ENCODE results near the gene CLNK. TPM values are rescaled to one million over a fixed set of nuclear protein-coding genes. Genes with fewer than 3 reads are reported as not detected.
A peak's percentile ranks its signal among the peaks of the same experiment; 100 is the strongest.

The CLNK gene
- total and polyA plus RNA-seq, 4 donors: 0.04 to 0.57 (median 0.14) TPM; not detected in 1

DNA sequence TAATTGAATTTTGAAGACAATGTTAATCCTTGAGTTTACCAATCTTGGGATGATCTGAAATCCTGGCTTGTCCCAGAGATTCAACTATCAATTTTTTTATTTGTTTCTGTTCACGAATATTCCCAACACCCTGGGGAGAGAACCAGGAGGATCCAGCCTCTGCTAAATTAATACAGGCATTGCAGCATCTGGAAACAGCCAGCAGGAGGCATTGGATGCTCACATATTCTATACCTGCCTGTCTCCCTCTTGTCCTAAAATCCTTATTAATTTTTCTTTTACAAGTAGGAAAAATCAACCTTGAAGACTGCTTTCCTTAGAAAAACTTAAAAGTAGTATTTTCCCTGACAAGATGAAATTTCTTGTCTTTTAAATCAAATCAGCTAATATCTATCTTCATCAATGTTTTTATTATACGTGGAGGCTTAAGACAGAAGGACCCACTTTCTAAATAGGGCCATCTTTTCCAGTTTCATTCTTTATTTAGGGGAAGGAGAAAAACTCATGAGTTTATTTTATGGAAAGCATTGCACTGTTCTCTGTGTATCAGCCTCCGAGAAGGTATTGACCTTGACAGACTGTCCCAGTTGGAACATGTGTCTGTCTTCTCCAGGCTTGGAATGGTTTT lies 102.4 kb downstream of the CLNK start:
- Histone ChIP-seq H3K27me3 (ENCODE audit: control insufficient read depth in 3 of 3, insufficient read depth in 3 of 3, low read length in 2 of 3) (no peaks in the 10 kb centered on the region), H3K27ac (ENCODE audit: low read depth in 1 of 2, low read length in 1 of 2) (no peak overlapping the region), H3K4me3 (no peak overlapping the region), H3K36me3 (ENCODE audit: control insufficient read depth in 4 of 4, insufficient read depth in 4 of 4, low read length in 4 of 4) (no peaks in the 10 kb centered on the region), H3K9ac (ENCODE audit: insufficient read depth in 1 of 2, low read length in 2 of 2) (no peak overlapping the region), H3K4me1 (ENCODE audit: control insufficient read depth in 5 of 5, insufficient read depth in 5 of 5, low read length in 5 of 5) (peaks cover 0 to 8% (median 2%) of the 10 kb centered on the region in 5 donors), H3K9me3 (ENCODE audit: control insufficient read depth in 4 of 4, insufficient read depth in 3 of 4, low read length in 3 of 4) (no peaks in the 10 kb centered on the region)
- WGBS, 2 donors: 56 to 69% methylated on average over 3 of the region's 3 CpGs
- TF ChIP-seq, protein P1, sequence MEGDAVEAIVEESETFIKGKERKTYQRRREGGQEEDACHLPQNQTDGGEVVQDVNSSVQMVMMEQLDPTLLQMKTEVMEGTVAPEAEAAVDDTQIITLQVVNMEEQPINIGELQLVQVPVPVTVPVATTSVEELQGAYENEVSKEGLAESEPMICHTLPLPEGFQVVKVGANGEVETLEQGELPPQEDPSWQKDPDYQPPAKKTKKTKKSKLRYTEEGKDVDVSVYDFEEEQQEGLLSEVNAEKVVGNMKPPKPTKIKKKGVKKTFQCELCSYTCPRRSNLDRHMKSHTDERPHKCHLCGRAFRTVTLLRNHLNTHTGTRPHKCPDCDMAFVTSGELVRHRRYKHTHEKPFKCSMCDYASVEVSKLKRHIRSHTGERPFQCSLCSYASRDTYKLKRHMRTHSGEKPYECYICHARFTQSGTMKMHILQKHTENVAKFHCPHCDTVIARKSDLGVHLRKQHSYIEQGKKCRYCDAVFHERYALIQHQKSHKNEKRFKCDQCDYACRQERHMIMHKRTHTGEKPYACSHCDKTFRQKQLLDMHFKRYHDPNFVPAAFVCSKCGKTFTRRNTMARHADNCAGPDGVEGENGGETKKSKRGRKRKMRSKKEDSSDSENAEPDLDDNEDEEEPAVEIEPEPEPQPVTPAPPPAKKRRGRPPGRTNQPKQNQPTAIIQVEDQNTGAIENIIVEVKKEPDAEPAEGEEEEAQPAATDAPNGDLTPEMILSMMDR (IDR thresholded peaks at IDR 0.05; ENCODE audit: control extremely low read depth, extremely low read depth): peak; percentile 70
- DNase-seq (peak; percentile 46 to 81 (median 72)), ATAC-seq (ENCODE audit: insufficient read depth, low FRiP score) (peak; percentile 67)

DNA sequence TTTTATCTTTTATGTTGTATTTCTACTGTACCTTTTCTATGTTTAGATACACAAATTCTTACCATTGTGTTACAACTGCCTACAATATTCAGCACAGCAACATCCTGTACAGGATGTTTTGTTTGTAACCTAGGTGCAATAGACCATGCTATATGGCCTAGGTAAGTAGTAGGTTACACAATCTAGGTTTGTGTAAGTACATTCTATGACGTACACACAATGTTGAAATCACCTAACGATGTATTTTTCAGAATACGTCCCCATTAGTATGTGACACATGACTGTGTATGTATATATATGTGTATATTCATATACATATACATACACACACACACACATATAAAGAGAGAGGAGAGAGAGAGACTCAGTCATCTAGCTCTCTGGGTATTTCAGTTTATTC lies 103.5 kb downstream of the CLNK start:
- WGBS, 2 donors: 53 to 75% methylated on average over 3 of the region's 3 CpGs
- no peak for DNase-seq
- Histone ChIP-seq H3K27me3 (ENCODE audit: control insufficient read depth in 3 of 3, insufficient read depth in 3 of 3, low read length in 2 of 3) (no peaks in the 10 kb centered on the region), H3K36me3 (ENCODE audit: control insufficient read depth in 4 of 4, insufficient read depth in 4 of 4, low read length in 4 of 4) (no peaks in the 10 kb centered on the region), H3K4me3 (no peak overlapping the region), H3K27ac (ENCODE audit: low read depth in 1 of 2, low read length in 1 of 2) (no peak overlapping the region), H3K4me1 (ENCODE audit: control insufficient read depth in 5 of 5, insufficient read depth in 5 of 5, low read length in 5 of 5) (peaks cover 0 to 8% (median 2%) of the 10 kb centered on the region in 5 donors), H3K9ac (ENCODE audit: insufficient read depth in 1 of 2, low read length in 2 of 2) (no peak overlapping the region), H3K9me3 (ENCODE audit: control insufficient read depth in 4 of 4, insufficient read depth in 3 of 4, low read length in 3 of 4) (no peaks in the 10 kb centered on the region)
- TF ChIP-seq, protein P1 (IDR thresholded peaks at IDR 0.05; ENCODE audit: control extremely low read depth, extremely low read depth): no peak
- ATAC-seq (ENCODE audit: insufficient read depth, low FRiP score): no peak

DNA sequence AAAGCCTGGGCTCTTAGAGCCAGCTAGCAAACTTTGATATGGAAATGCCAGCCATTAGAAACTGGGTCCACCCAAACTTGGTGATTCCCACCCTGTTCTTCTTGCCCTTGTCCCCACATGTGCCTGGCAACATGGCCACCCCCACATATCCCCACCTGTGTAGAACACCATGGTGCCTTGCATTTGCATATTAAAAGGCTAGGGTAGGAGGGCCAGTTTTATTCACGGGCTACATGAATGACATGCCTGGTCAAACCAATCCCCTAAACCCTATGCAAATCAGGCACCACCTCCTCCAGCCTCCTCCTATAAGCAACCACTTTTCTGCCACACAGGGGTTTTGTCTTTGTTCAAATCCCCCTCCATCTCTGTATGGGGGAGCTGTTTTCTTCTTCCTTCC lies 104.9 kb downstream of the CLNK start:
- Histone ChIP-seq H3K9ac (ENCODE audit: insufficient read depth in 1 of 2, low read length in 2 of 2) (no peak overlapping the region), H3K36me3 (ENCODE audit: control insufficient read depth in 4 of 4, insufficient read depth in 4 of 4, low read length in 4 of 4) (no peaks in the 10 kb centered on the region), H3K27me3 (ENCODE audit: control insufficient read depth in 3 of 3, insufficient read depth in 3 of 3, low read length in 2 of 3) (no peaks in the 10 kb centered on the region), H3K27ac (ENCODE audit: low read depth in 1 of 2, low read length in 1 of 2) (no peak overlapping the region), H3K9me3 (ENCODE audit: control insufficient read depth in 4 of 4, insufficient read depth in 3 of 4, low read length in 3 of 4) (no peaks in the 10 kb centered on the region), H3K4me3 (no peak overlapping the region), H3K4me1 (ENCODE audit: control insufficient read depth in 5 of 5, insufficient read depth in 5 of 5, low read length in 5 of 5) (peaks cover 0 to 8% (median 2%) of the 10 kb centered on the region in 5 donors)
- WGBS, 2 donors: 78 to 86% methylated on average over 1 of the region's 1 CpG
- ATAC-seq (ENCODE audit: insufficient read depth, low FRiP score) (no peak), DNase-seq (no peak)
- TF ChIP-seq, protein P1 (IDR thresholded peaks at IDR 0.05; ENCODE audit: control extremely low read depth, extremely low read depth): no peak
